ENCODE data around the gene SLC1A5.

SLC1A5 gene

DNA sequence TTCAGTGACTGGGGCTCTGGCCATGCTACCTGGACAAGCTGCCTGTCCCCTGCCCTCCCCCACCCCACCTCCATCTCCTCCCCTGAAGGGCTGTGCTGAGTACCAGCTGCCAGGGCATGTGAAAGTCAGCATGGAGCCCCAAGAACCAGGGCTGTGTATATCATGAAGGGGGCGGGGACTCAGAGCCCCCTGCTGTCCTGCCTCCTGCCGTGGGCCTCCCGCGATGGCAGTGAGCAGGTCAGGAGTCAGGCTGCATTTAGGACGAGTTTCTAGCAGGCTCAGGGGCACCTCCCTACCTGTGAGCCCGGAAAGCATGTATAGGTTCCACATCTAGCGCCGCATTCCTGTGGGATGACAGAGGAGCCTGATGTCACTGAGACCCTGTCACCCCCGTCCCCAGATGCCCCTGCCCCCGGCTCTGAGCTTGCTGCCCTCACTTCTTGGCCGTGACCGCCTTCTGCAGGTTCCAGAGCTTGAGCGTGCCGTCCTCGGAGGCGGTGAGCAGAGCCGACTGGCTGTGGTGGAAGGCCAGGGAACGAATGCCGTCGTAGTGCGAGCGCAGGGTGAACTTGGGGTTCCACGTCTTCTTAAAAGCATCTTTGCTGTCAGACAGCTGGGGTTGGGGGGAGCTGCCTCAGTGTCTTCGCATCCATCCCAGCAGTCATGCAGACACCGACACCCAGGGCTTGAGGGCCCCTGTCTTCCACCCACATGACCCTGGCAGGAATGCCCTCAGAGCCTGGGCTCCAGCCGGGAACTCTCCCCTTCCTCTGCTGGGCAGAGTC, 63.2 kb downstream of the SLC1A5 start:
- DNase-seq (ENCODE audit: low spot score): no peak
